Testis (tissue), 2 donors: ENCODE data around the gene ABHD3.

Source experiments
- POLR2A ChIP-seq: fragments of 450-650 bp; IDR thresholded peaks from one replicate; pipeline ENCODE4 v1.6.1; 2017; ENCODE audit warnings: antibody characterized with exemption, mild to moderate bottlenecking, moderate library complexity
- TF ChIP-seq, protein P1 (sequence below), 3 experiments: fragments of 450-650 bp in 2 of 3; fragments of 200-600 bp in 1 of 3; sonication (generic) in 1 of 3; IDR thresholded peaks; one replicate each; pipeline ENCODE4 v1.5.1; 2016 to 2019; ENCODE audit warnings: antibody characterized with exemption in 3 of 3, mild to moderate bottlenecking in 2 of 3, moderate library complexity in 1 of 3

DNA sequence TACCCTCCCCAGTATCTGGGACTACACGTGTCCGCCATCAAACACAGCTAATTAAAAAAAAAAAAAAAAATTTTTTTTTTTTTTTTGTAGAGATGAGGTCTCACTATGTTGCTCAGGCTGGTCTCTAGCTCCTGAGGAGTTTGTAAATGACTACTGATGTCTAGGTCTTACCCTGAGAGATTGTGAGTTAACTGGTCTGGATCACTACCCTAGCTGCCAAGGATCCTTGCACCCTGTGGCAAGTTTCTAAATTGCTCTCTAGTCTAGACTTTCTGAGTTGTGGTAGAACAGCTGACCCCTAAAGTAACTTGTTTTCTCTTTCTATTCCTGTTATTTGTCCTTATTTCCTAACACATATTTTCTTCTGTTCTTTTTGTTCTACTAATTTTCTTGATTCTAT, 44.5 kb downstream of the ABHD3 start:
- TF ChIP-seq, protein P1, sequence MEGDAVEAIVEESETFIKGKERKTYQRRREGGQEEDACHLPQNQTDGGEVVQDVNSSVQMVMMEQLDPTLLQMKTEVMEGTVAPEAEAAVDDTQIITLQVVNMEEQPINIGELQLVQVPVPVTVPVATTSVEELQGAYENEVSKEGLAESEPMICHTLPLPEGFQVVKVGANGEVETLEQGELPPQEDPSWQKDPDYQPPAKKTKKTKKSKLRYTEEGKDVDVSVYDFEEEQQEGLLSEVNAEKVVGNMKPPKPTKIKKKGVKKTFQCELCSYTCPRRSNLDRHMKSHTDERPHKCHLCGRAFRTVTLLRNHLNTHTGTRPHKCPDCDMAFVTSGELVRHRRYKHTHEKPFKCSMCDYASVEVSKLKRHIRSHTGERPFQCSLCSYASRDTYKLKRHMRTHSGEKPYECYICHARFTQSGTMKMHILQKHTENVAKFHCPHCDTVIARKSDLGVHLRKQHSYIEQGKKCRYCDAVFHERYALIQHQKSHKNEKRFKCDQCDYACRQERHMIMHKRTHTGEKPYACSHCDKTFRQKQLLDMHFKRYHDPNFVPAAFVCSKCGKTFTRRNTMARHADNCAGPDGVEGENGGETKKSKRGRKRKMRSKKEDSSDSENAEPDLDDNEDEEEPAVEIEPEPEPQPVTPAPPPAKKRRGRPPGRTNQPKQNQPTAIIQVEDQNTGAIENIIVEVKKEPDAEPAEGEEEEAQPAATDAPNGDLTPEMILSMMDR (IDR thresholded peaks at IDR 0.05): no peak
- TF ChIP-seq POLR2A: no peak
